ENCODE results near the gene BCAR1.
"Not testable (repeated sequence)": the region's sequence is repeated elsewhere in the genome, so short reads cannot be mapped to it uniquely, and the experiment has no call there.

The BCAR1 gene

GRCh38 chr16:75238132-75238852 lies 13.1 kb downstream of the BCAR1 start:
- DNase-seq = no peak

- DNase-seq = no peak
Observed at GRCh38 chr16:75237398-75238131, 13.9 kb downstream of the BCAR1 start.

- DNase-seq = no peak
Observed at GRCh38 chr16:75236736-75237397, 14.6 kb downstream of the BCAR1 start.

- no peak for DNase-seq
Observed at GRCh38 chr16:75236232-75236631, 15.2 kb downstream of the BCAR1 start.

GRCh38 chr16:75235721-75236193 lies 15.7 kb downstream of the BCAR1 start:
- no peak for DNase-seq

- no peak for DNase-seq
Observed at GRCh38 chr16:75234856-75235696, 16.3 kb downstream of the BCAR1 start.

- DNase-seq = no peak
Observed at GRCh38 chr16:75233611-75233938, 17.8 kb downstream of the BCAR1 start.

GRCh38 chr16:75231570-75231969 lies 19.9 kb downstream of the BCAR1 start:
- DNase-seq = no peak

- no peak for DNase-seq
Observed at GRCh38 chr16:75230471-75231110, 20.8 kb downstream of the BCAR1 start.

- no peak for DNase-seq
Observed at GRCh38 chr16:75229172-75230031, 22.0 kb downstream of the BCAR1 start.

- DNase-seq = no peak
Observed at GRCh38 chr16:75228143-75228976, 23.1 kb downstream of the BCAR1 start.

GRCh38 chr16:75227361-75228142 lies 23.9 kb downstream of the BCAR1 start:
- no peak for DNase-seq

GRCh38 chr16:75226550-75227360 lies 24.7 kb downstream of the BCAR1 start:
- no peak for DNase-seq

GRCh38 chr16:75225678-75226515 lies 25.5 kb downstream of the BCAR1 start:
- no peak for DNase-seq

GRCh38 chr16:75225092-75225491 lies 26.3 kb downstream of the BCAR1 start:
- no peak for DNase-seq

GRCh38 chr16:75224306-75225082 lies 26.9 kb downstream of the BCAR1 start:
- no peak for DNase-seq

GRCh38 chr16:75223129-75223528 lies 28.3 kb downstream of the BCAR1 start:
- DNase-seq = not testable (repeated sequence)

All from GDM1 (cell line).